ENCODE data around the gene DYDC1.

DNA sequence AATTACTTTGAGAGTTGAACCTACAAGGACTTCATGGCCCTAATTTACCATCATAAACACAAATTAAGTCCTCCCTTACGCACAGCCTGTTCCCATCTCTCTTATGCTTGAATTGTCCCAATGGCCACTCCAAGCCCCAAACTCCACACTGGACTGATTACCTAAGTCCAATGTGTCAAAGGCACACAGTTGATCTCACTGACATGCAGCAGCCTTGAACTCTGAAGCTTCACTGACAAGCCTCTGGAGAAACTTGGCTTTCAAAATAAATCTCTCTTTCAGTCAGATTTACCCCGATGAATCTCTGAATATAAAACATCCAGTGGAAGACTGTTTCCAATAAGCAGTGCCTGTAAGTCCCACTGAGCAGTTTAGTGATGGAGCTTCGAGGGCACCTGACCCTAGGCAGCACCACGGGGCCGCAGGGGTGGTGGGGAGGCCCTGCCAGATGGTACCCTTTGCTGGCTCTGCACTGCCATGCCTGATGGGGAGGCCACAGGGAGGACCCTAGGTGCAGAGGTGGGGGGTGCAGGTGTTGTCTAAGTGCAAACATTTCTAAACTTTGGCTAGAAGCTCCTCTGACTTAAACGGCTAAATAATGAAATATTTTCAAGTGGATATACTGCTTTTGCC, 63.8 kb downstream of the DYDC1 start:
- TF ChIP-seq, protein P1, sequence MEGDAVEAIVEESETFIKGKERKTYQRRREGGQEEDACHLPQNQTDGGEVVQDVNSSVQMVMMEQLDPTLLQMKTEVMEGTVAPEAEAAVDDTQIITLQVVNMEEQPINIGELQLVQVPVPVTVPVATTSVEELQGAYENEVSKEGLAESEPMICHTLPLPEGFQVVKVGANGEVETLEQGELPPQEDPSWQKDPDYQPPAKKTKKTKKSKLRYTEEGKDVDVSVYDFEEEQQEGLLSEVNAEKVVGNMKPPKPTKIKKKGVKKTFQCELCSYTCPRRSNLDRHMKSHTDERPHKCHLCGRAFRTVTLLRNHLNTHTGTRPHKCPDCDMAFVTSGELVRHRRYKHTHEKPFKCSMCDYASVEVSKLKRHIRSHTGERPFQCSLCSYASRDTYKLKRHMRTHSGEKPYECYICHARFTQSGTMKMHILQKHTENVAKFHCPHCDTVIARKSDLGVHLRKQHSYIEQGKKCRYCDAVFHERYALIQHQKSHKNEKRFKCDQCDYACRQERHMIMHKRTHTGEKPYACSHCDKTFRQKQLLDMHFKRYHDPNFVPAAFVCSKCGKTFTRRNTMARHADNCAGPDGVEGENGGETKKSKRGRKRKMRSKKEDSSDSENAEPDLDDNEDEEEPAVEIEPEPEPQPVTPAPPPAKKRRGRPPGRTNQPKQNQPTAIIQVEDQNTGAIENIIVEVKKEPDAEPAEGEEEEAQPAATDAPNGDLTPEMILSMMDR (IDR thresholded peaks at IDR 0.05), result no peak
- TF ChIP-seq POLR2A (IDR thresholded peaks at IDR 0.05), result no peak

Measured in lower leg skin (tissue), 3 donors.